H1 (cell line): ENCODE data around the gene MMAB. TPM values are rescaled to one million over a fixed set of nuclear protein-coding genes. Genes with fewer than 3 reads are reported as not detected.

Experiments used
- BACH1 ChIP-seq: IDR thresholded peaks from 2 replicates; pipeline ENCODE4 v1.6.1; 2012; ENCODE audit warnings: low read length, improper control_type of control experiment
- HDAC6 ChIP-seq: IDR thresholded peaks from one replicate; pipeline ENCODE4 v1.7.1; 2012; ENCODE audit warnings: low read depth, mild to moderate bottlenecking, inconsistent platforms, low read length, moderate library complexity
- RNF2 ChIP-seq: fragments of 200-900, 300-1000 bp; sonication (generic); IDR thresholded peaks from 2 replicates; pipeline ENCODE4 v1.7.1; 2016; ENCODE audit warnings: borderline replicate concordance, low read depth, mild to moderate bottlenecking, antibody characterized with exemption, low read length; ENCODE audit not compliant: poor library complexity, severe bottlenecking; ENCODE audit errors: missing control alignments
- SP1 ChIP-seq: IDR thresholded peaks from 2 replicates; pipeline ENCODE4 v1.6.1; 2011; ENCODE audit warnings: low read depth, low read length
- SRF ChIP-seq: IDR thresholded peaks from 2 replicates; pipeline ENCODE4 v1.6.1; 2011; ENCODE audit warnings: mild to moderate bottlenecking, low read depth, low read length, moderate library complexity
- TAF7 ChIP-seq: optimal IDR thresholded peaks from 2 replicates; pipeline ENCODE3; 2011; ENCODE audit warnings: low read depth, mild to moderate bottlenecking, inconsistent platforms, low read length, moderate library complexity, borderline replicate concordance
- polyA plus RNA-seq, 7 experiments: library from polyadenylated mRNA; depleted of rRNA in 3 of 7; stranded (reverse) in 5 of 7; unstranded in 2 of 7; fragments of >200 nt in 5 of 7; fragments of 200-250 nt in 2 of 7; gene quantifications; 1 replicate in 5 of 7; 2 replicates in 1 of 7; 4 replicates in 1 of 7; pipeline versions ENCODE4 v1.2.1 to v1.2.3, GENCODE V29; 2011 to 2013; ENCODE audit warnings: missing spikeins in 2 of 7, mixed read lengths in 2 of 7
- total RNA-seq: library from RNA; stranded (reverse); fragmentation: NEBNext Ultra II Directional; extraction: Animal tissue kit (Norgen Biotek cat#: 25700); gene quantifications from 2 replicates; pipeline ENCODE4 v1.2.1, GENCODE V29; 2021
- TF ChIP-seq, protein P1 (sequence below), 3 experiments: IDR thresholded peaks; 1 replicate in 2 of 3; 2 replicates in 1 of 3; pipeline versions ENCODE4 v1.5.1 to v1.6.1; 2011; ENCODE audit warnings: low read length in 3 of 3, mild to moderate bottlenecking in 3 of 3, inconsistent platforms in 2 of 3, low read depth in 1 of 3, moderate library complexity in 1 of 3; ENCODE audit not compliant: insufficient read depth in 1 of 3; ENCODE audit errors: control extremely low read depth in 1 of 3
- TF ChIP-seq, protein P2 (sequence below): IDR thresholded peaks from 2 replicates; pipeline ENCODE4 v1.6.1; 2011; ENCODE audit warnings: low read depth, mild to moderate bottlenecking, low read length; ENCODE audit not compliant: insufficient read depth

MMAB gene
- total and polyA plus RNA-seq, 2 of the 8 experiments (the other 6 are each of a cell fraction or from before 2014, with no cell fraction given), result 12.9 to 18.5 TPM

DNA sequence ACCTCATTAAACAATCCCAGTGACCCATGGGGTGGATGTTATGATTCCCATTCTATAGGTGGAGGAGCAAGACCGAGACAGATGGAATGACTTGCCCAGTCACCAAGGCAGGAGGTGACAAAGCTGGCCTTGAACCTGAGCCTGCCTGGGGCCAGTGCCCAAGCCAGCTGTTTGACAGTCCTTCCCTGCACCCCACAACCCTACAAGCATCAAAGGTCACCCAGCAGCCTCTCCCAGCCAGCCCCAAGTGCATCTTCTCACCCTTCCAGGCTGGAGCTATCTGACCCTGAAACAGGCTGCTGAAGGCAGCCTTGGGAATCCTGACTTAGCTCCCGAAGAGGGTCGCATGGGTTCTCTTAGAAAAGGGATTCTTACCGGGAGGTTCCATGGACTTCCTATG is 20.3 kb downstream of the MMAB start (continued):
- TF ChIP-seq, protein P1, sequence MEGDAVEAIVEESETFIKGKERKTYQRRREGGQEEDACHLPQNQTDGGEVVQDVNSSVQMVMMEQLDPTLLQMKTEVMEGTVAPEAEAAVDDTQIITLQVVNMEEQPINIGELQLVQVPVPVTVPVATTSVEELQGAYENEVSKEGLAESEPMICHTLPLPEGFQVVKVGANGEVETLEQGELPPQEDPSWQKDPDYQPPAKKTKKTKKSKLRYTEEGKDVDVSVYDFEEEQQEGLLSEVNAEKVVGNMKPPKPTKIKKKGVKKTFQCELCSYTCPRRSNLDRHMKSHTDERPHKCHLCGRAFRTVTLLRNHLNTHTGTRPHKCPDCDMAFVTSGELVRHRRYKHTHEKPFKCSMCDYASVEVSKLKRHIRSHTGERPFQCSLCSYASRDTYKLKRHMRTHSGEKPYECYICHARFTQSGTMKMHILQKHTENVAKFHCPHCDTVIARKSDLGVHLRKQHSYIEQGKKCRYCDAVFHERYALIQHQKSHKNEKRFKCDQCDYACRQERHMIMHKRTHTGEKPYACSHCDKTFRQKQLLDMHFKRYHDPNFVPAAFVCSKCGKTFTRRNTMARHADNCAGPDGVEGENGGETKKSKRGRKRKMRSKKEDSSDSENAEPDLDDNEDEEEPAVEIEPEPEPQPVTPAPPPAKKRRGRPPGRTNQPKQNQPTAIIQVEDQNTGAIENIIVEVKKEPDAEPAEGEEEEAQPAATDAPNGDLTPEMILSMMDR (IDR thresholded peaks at IDR 0.05; ENCODE audit: control extremely low read depth in 1 of 3, insufficient read depth in 1 of 3, low read depth in 1 of 3, low read length in 3 of 3), result no peak
- TF ChIP-seq TAF7 (no peak), RNF2 (no peak), BACH1 (no peak), HDAC6 (no peak), SRF (no peak), SP1 (no peak)
- TF ChIP-seq, protein P2, sequence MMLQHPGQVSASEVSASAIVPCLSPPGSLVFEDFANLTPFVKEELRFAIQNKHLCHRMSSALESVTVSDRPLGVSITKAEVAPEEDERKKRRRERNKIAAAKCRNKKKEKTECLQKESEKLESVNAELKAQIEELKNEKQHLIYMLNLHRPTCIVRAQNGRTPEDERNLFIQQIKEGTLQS, result no peak
